Mucosa of descending colon (tissue), 3 donors: ENCODE measurements around the gene ZBTB17. TPM values are rescaled to one million over a fixed set of nuclear protein-coding genes. Genes with fewer than 3 reads are reported as not detected.
"Not testable (repeated sequence)": the region's sequence is repeated elsewhere in the genome, so short reads cannot be mapped to it uniquely, and the experiment has no call there.

Experiments used
- ATAC-seq: fragments of 200-7000 bp; cut with Tn5 transposase; one replicate; pipeline ENCODE4 v1.9.1; 2020; ENCODE audit warnings: mild to moderate bottlenecking, moderate library complexity
- DNase-seq, 3 donors: peaks; one replicate each; pipeline ENCODE4 v3.0.0-alpha.2; 2020
- H3K36me3 ChIP-seq: fragments of 200-600 bp; one replicate; pipeline ENCODE4 v1.8.0; 2021; ENCODE audit warnings: low read depth, mild to moderate bottlenecking
- H3K4me1 ChIP-seq: fragments of 200-600 bp; one replicate; pipeline ENCODE4 v1.8.0; 2021; ENCODE audit warnings: low read depth, mild to moderate bottlenecking
- H3K4me3 ChIP-seq: fragments of 200-600 bp; one replicate; pipeline ENCODE4 v1.8.0; 2021; ENCODE audit warnings: mild to moderate bottlenecking
- H3K9me3 ChIP-seq: fragments of 200-600 bp; one replicate; pipeline ENCODE4 v1.8.0; 2021; ENCODE audit warnings: mild to moderate bottlenecking
- intact Hi-C, 2 donors: fragments of 100-400 bp; cut with DNase I in 1 of 2; cut with micrococcal nuclease in 1 of 2; formaldehyde crosslinking; loops; one replicate each; pipeline versions ENCODE4 v1.11.0 to v1.11.1; 2022; cut with DNase I, micrococcal nuclease
- total RNA-seq, 3 donors: library from RNA; stranded (reverse); fragmentation: NEBNext Ultra II Directional in 2 of 3; extraction: Animal tissue kit (Norgen Biotek cat#: 25700) in 2 of 3; gene quantifications; one replicate each; pipeline versions ENCODE4 v1.2.1 to v1.2.4, GENCODE V29; 2021 to 2023
- TF ChIP-seq, protein P1 (sequence below): fragments of 200-600 bp; IDR thresholded peaks from one replicate; pipeline ENCODE4 v1.8.0; 2022; ENCODE audit warnings: antibody characterized with exemption, mild to moderate bottlenecking
- donor health status: DM: no; HTN: no; CAD: no; lungs with moderate emphysema.
- donor health status: DM: no; HTN: no; CAD: no.
- donor health status: DM: no; HTN: yes; CAD: no.

Gene ZBTB17
- total RNA-seq, 3 donors from 2014 or later: 29.2 to 40.8 (median 34.6) TPM

DNA sequence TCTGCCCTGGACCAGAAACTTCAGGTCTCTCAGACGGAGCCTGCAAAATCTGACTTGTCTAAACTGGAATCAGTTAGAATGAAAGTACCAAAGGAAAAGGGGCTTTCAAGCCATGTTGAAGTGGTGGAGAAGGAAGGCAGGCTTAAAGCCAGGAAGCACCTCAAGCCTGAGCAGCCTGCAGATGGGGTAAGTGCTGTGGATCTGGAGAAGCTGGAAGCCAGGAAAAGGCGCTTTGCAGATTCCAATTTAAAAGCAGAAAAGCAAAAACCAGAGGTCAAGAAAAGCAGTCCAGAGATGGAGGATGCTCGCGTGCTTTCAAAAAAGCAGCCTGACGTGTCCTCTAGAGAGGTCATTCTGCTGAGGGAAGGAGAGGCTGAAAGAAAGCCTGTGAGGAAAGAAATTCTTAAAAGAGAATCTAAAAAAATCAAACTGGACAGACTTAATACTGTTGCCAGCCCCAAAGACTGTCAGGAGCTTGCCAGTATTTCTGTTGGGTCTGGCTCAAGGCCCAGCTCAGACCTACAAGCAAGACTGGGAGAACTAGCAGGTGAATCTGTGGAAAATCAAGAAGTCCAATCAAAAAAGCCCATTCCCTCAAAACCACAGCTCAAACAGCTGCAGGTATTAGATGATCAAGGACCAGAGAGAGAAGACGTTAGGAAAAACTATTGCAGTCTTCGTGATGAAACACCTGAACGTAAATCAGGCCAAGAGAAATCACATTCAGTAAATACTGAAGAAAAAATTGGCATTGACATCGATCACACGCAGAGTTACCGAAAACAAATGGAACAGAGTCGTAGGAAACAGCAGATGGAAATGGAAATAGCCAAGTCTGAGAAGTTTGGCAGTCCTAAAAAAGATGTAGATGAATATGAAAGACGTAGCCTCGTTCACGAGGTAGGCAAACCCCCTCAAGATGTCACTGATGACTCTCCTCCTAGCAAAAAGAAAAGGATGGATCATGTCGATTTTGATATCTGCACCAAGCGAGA lies 46.6 kb downstream of the ZBTB17 start:
- TF ChIP-seq, protein P1, sequence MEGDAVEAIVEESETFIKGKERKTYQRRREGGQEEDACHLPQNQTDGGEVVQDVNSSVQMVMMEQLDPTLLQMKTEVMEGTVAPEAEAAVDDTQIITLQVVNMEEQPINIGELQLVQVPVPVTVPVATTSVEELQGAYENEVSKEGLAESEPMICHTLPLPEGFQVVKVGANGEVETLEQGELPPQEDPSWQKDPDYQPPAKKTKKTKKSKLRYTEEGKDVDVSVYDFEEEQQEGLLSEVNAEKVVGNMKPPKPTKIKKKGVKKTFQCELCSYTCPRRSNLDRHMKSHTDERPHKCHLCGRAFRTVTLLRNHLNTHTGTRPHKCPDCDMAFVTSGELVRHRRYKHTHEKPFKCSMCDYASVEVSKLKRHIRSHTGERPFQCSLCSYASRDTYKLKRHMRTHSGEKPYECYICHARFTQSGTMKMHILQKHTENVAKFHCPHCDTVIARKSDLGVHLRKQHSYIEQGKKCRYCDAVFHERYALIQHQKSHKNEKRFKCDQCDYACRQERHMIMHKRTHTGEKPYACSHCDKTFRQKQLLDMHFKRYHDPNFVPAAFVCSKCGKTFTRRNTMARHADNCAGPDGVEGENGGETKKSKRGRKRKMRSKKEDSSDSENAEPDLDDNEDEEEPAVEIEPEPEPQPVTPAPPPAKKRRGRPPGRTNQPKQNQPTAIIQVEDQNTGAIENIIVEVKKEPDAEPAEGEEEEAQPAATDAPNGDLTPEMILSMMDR: no peak
- H3K9me3 ChIP-seq: no peaks in the 10 kb centered on the region
- intact Hi-C loops: no loop called here
- no peak for DNase-seq
- ATAC-seq: no peak
- H3K36me3 ChIP-seq: peaks cover 13% of the 10 kb centered on the region
- H3K4me1 ChIP-seq: no peaks in the 10 kb centered on the region
- no peak overlapping the region for H3K4me3 ChIP-seq

DNA sequence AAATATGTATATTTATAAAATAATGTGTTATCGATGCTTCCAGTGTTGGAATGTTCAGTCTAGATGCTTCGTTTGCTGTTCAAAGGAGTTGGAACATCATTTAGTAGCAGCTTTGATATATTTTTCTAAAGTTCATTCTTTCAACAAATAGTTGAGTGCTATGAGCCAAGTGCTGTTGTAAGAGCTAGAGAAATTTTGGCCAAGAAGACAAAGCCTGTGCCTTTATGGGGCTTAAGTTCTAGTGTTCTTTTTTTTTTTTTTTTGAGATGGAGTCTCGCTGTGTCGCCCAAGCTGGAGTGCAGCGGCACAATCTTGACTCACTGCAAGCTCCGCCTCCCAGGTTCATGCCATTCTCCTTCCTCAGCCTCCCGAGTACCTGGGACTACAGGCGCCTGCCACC lies 49.5 kb downstream of the ZBTB17 start:
- H3K4me1 ChIP-seq, H3K4me3 ChIP-seq, H3K9me3 ChIP-seq, DNase-seq, ATAC-seq, intact Hi-C loops: not testable (repeated sequence)
- peaks cover 19% of the 10 kb centered on the region for H3K36me3 ChIP-seq

DNA sequence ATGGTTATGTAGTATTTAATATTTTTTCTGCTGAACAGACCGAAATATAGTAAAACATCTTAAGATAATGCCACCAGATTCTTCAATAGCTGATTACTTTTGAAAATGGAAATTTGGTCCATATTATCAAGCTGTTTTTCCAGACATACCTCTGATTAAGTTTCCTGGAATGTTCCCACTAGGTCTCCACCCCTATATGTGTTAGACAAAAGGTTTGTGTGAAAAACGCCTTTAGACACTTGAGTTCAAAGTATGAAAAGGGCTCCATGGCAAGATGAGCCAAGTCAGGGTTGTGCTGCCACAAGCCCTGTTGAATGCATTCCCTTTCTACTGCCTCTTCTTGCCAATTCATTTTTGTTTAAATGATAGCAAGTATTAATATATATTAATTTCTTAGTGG lies 52.7 kb downstream of the ZBTB17 start:
- Histone ChIP-seq H3K9me3 (no peaks in the 10 kb centered on the region), H3K36me3 (peaks cover 12% of the 10 kb centered on the region), H3K4me1 (no peaks in the 10 kb centered on the region), H3K4me3 (no peak overlapping the region)
- DNase-seq: no peak
- no peak for ATAC-seq
- TF ChIP-seq, protein P1: no peak
- intact Hi-C loops: no loop called here

DNA sequence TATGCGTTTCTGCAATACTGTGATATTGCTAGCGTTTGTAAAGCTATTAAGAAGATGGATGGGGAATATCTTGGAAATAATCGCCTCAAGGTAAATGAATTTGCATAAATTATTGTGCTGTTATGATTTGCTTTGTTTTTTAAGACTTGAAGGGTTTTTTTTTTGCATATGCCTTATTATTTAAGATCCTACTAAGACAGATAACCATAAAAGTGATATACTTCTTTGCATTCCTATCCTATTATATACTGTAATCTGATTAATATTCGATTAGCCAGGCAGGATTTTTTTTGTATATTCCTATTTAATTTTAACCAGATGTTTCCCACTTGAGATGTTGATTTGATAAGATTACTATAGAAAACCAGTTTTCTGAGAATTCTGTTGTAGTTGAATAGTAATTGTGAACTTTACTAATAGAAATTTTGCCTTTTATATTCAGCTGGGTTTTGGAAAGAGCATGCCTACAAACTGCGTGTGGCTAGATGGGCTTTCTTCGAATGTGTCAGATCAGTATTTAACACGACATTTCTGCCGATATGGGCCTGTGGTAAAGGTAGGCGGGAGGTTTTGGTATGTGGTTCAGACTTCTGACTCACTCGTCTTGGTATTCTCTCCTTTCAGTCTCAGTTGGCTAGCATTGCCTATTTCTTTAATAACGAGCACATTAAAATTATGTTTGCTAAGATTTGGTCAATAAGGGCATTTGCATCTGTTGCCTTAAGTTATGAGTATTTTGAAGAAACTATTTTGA lies 56.8 kb downstream of the ZBTB17 start:
- peaks cover 10% of the 10 kb centered on the region for H3K36me3 ChIP-seq
- DNase-seq (no peak), ATAC-seq (no peak)
- no peak overlapping the region for H3K4me3 ChIP-seq
- intact Hi-C loops: no loop called here
- TF ChIP-seq, protein P1: no peak
- no peaks in the 10 kb centered on the region for H3K9me3 ChIP-seq
- no peaks in the 10 kb centered on the region for H3K4me1 ChIP-seq

DNA sequence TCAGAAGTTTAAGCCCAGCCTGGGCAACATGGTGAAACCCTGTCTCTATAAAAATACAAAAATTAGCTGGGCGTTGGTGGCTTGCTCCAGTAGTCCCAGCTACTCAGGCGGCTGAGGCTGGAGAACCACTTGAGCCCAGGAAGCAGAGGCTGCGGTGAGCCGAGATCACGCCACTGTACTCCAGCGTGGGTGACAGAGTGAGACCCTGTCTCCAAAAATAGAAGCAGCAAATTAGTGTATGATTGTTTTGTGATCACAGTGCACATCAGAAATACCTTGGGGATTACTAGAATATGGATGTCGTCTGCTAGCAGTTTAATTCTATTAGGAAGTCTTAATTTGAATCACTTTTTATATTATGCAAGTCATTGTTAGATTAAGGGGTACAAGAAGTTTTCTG lies 59.0 kb downstream of the ZBTB17 start:
- Histone ChIP-seq H3K4me3 (no peak overlapping the region), H3K4me1 (no peaks in the 10 kb centered on the region), H3K36me3 (peaks cover 5% of the 10 kb centered on the region), H3K9me3 (no peaks in the 10 kb centered on the region)
- intact Hi-C loops: no loop called here
- no peak for DNase-seq
- TF ChIP-seq, protein P1: no peak
- no peak for ATAC-seq

DNA sequence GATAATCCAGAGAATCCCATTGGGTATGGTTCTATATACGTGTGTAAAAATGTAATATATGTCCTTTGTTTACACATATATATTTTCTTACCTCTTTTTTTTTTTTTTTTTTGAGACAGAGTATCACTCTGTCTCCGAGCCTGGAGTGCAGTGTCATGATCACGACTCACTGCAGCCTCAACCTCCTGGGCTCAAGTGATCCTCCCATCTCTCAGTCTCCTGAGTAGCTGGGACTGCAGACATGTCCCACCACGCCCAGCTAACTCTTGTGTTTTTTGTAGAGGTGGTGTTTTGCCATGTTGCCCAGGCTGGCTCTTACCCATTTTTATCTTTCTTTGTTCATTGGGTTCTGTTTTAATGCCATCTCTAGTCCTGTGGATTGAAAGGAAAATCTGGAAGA lies 59.5 kb downstream of the ZBTB17 start:
- ATAC-seq: no peak
- intact Hi-C loops: no loop called here
- Histone ChIP-seq H3K4me3 (no peak overlapping the region), H3K36me3 (no peaks in the 10 kb centered on the region), H3K9me3 (no peaks in the 10 kb centered on the region), H3K4me1 (no peaks in the 10 kb centered on the region)
- TF ChIP-seq, protein P1: no peak
- DNase-seq: no peak
